ENCODE measurements around the gene TMEM8B.

Gene TMEM8B

DNA sequence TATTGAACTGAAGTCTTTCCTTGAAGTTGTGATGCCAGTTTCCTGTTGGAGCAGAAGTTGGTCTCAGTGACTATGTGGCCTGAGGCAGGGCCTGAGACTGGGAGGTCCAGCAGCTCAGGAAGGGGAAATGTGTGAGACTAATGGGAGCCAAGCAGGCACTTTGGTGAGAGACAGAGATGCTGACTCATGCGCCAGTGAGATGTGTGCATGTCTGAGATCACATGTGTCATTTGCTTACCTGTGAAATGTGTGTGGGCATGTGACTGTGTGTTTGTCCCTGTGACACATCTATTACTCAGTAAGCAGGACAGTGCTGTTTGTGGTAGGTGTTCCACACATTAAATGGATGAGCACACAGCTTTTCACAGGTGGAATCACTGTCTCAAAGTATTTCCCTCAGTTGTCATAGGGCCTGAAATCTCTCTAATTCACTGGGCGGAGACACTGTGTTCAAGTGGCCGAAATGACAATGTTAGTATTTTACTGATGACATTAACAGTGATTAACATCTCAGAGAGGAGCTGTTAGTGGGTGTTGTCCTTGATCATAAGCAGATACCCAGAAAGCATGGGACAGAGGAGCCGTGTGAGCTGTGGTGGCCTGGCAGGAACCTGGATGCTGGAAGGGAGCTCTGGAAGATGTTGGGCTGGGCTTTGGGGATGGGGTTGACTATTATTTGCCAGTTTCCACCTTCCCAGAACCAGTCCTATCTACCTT is 30.2 kb upstream of the TMEM8B start:
- H3K79me1 ChIP-seq (ENCODE audit: low read length) = peaks cover 2% of the 10 kb centered on the region
- no peak overlapping the region for H2AK5ac ChIP-seq (ENCODE audit: low read length)
- DNase-seq = peak; percentile 34 to 48
- H3K79me2 ChIP-seq (ENCODE audit: control insufficient read depth, insufficient read depth, low read length, poor library complexity) = no peaks in the 10 kb centered on the region
- H3K27ac ChIP-seq (ENCODE audit: low read depth, low read length) = peak overlapping the region; percentile 7
- H3K4me2 ChIP-seq (ENCODE audit: low read length) = peak overlapping the region; percentile 8
- no peak overlapping the region for H3K9ac ChIP-seq (ENCODE audit: low read length)
- peaks cover 3% of the 10 kb centered on the region in 2 experiments for H3K36me3 ChIP-seq (ENCODE audit: control insufficient read depth in 1 of 2, insufficient read depth in 2 of 2, low read length in 2 of 2)
- H4K12ac ChIP-seq (ENCODE audit: low read depth, low read length) = no peak overlapping the region
- H3K14ac ChIP-seq (ENCODE audit: low read length) = no peak overlapping the region
- WGBS (ENCODE audit: extremely low coverage, insufficient coverage, insufficient read length) = no CpG with 5 or more reads among the region's 4 CpGs
- H3K4me3 ChIP-seq (ENCODE audit: low read depth, low read length) = no peak overlapping the region
- peak overlapping the region; percentile 1 for H2BK120ac ChIP-seq (ENCODE audit: insufficient read depth, low read length, poor library complexity)
- no peak overlapping the region for H4K91ac ChIP-seq (ENCODE audit: low read depth, low read length)
- no peak overlapping the region for H2BK5ac ChIP-seq (ENCODE audit: low read depth, low read length, poor library complexity)
- H2BK12ac ChIP-seq (ENCODE audit: low read length) = no peak overlapping the region
- no peak overlapping the region for H3K4ac ChIP-seq (ENCODE audit: low read depth, low read length)
- no peak overlapping the region for H2AFZ ChIP-seq (ENCODE audit: insufficient read depth, low read length, poor library complexity)
- H4K8ac ChIP-seq (ENCODE audit: low read depth, low read length) = no peak overlapping the region
- no peaks in the 10 kb centered on the region for H3K27me3 ChIP-seq (ENCODE audit: insufficient read depth, low read length)
- peaks cover 2% of the 10 kb centered on the region for H3K9me3 ChIP-seq (ENCODE audit: insufficient read depth, low read depth, low read length)
- H3K4me1 ChIP-seq (ENCODE audit: control insufficient read depth in 1 of 2, insufficient read depth in 2 of 2, low read length in 2 of 2) = peaks cover 15 to 25% of the 10 kb centered on the region in 2 experiments
- H3K23ac ChIP-seq (ENCODE audit: low read length) = no peak overlapping the region
- no peak overlapping the region for H3K18ac ChIP-seq (ENCODE audit: low read length)

DNA sequence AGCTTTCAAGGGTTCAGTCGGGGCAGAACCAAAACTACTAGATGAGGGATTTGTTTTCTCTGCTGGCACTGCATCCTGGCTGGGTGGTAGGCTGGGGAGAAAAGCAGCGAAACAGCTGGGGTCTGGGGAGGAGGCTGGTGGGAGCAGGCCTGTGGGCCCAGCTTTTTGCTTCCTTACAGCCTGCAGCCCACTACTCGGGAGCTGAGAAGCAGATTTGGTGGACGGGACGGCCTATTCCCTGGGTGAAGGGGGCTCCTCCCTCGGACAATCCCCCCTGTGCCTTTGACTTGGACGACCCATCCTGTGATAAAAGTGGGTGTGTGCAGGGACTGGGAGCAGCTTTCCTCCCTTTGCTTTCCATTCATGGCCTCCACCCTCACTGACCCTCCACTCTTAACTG is 28.5 kb upstream of the TMEM8B start:
- H3K79me2 ChIP-seq (ENCODE audit: control insufficient read depth, insufficient read depth, low read length, poor library complexity) = no peaks in the 10 kb centered on the region
- peaks cover 5 to 6% of the 10 kb centered on the region in 2 experiments for H3K36me3 ChIP-seq (ENCODE audit: control insufficient read depth in 1 of 2, insufficient read depth in 2 of 2, low read length in 2 of 2)
- H4K8ac ChIP-seq (ENCODE audit: low read depth, low read length) = no peak overlapping the region
- H3K9me3 ChIP-seq (ENCODE audit: insufficient read depth, low read depth, low read length) = peaks cover 2% of the 10 kb centered on the region
- no peak overlapping the region for H3K4me3 ChIP-seq (ENCODE audit: low read depth, low read length)
- no peaks in the 10 kb centered on the region for H3K27me3 ChIP-seq (ENCODE audit: insufficient read depth, low read length)
- H2BK120ac ChIP-seq (ENCODE audit: insufficient read depth, low read length, poor library complexity) = no peak overlapping the region
- H3K27ac ChIP-seq (ENCODE audit: low read depth, low read length) = no peak overlapping the region
- WGBS (ENCODE audit: extremely low coverage, insufficient coverage, insufficient read length) = no CpG with 5 or more reads among the region's 7 CpGs
- H4K91ac ChIP-seq (ENCODE audit: low read depth, low read length) = peak overlapping the region; percentile 45
- H3K23ac ChIP-seq (ENCODE audit: low read length) = no peak overlapping the region
- no peak for DNase-seq
- no peak overlapping the region for H3K4ac ChIP-seq (ENCODE audit: low read depth, low read length)
- H3K18ac ChIP-seq (ENCODE audit: low read length) = no peak overlapping the region
- peaks cover 15 to 23% of the 10 kb centered on the region in 2 experiments for H3K4me1 ChIP-seq (ENCODE audit: control insufficient read depth in 1 of 2, insufficient read depth in 2 of 2, low read length in 2 of 2)
- peak overlapping the region; percentile 25 for H2BK12ac ChIP-seq (ENCODE audit: low read length)
- no peak overlapping the region for H3K14ac ChIP-seq (ENCODE audit: low read length)
- no peak overlapping the region for H4K12ac ChIP-seq (ENCODE audit: low read depth, low read length)
- no peak overlapping the region for H2BK5ac ChIP-seq (ENCODE audit: low read depth, low read length, poor library complexity)
- no peak overlapping the region for H2AK5ac ChIP-seq (ENCODE audit: low read length)
- no peak overlapping the region for H3K4me2 ChIP-seq (ENCODE audit: low read length)
- no peak overlapping the region for H3K9ac ChIP-seq (ENCODE audit: low read length)
- H2AFZ ChIP-seq (ENCODE audit: insufficient read depth, low read length, poor library complexity) = no peak overlapping the region
- H3K79me1 ChIP-seq (ENCODE audit: low read length) = peaks cover 2% of the 10 kb centered on the region

GRCh38 chr9:35801328-35802128 is 27.5 kb upstream of the TMEM8B start:
- peak in 1 of 2 donors; percentile 25 for DNase-seq
- Histone ChIP-seq H2BK5ac (ENCODE audit: low read depth, low read length, poor library complexity) (no peak overlapping the region), H3K23ac (ENCODE audit: low read length) (no peak overlapping the region), H4K91ac (ENCODE audit: low read depth, low read length) (no peak overlapping the region), H2BK12ac (ENCODE audit: low read length) (no peak overlapping the region), H3K4me2 (ENCODE audit: low read length) (no peak overlapping the region), H3K4me3 (ENCODE audit: low read depth, low read length) (no peak overlapping the region), H4K12ac (ENCODE audit: low read depth, low read length) (no peak overlapping the region), H3K9ac (ENCODE audit: low read length) (no peak overlapping the region), H3K79me1 (ENCODE audit: low read length) (peaks cover 2% of the 10 kb centered on the region), H2AFZ (ENCODE audit: insufficient read depth, low read length, poor library complexity) (no peak overlapping the region), H3K79me2 (ENCODE audit: control insufficient read depth, insufficient read depth, low read length, poor library complexity) (no peaks in the 10 kb centered on the region), H3K36me3 (ENCODE audit: control insufficient read depth in 1 of 2, insufficient read depth in 2 of 2, low read length in 2 of 2) (peaks cover 11 to 15% of the 10 kb centered on the region in 2 experiments), H2AK5ac (ENCODE audit: low read length) (no peak overlapping the region), H3K9me3 (ENCODE audit: insufficient read depth, low read depth, low read length) (peaks cover 2% of the 10 kb centered on the region), H2BK120ac (ENCODE audit: insufficient read depth, low read length, poor library complexity) (no peak overlapping the region), H3K18ac (ENCODE audit: low read length) (no peak overlapping the region), H3K27me3 (ENCODE audit: insufficient read depth, low read length) (no peaks in the 10 kb centered on the region), H4K8ac (ENCODE audit: low read depth, low read length) (no peak overlapping the region), H3K27ac (ENCODE audit: low read depth, low read length) (no peak overlapping the region), H3K14ac (ENCODE audit: low read length) (no peak overlapping the region), H3K4ac (ENCODE audit: low read depth, low read length) (no peak overlapping the region), H3K4me1 (ENCODE audit: control insufficient read depth in 1 of 2, insufficient read depth in 2 of 2, low read length in 2 of 2) (peaks cover 15 to 23% of the 10 kb centered on the region in 2 experiments)
- no CpG with 5 or more reads among the region's 13 CpGs for WGBS (ENCODE audit: extremely low coverage, insufficient coverage, insufficient read length)

GRCh38 chr9:35806101-35806500 is 22.9 kb upstream of the TMEM8B start:
- H3K4ac ChIP-seq (ENCODE audit: low read depth, low read length) = no peak overlapping the region
- no peaks in the 10 kb centered on the region for H3K9me3 ChIP-seq (ENCODE audit: insufficient read depth, low read depth, low read length)
- H3K79me2 ChIP-seq (ENCODE audit: control insufficient read depth, insufficient read depth, low read length, poor library complexity) = no peaks in the 10 kb centered on the region
- no peak overlapping the region for H2BK5ac ChIP-seq (ENCODE audit: low read depth, low read length, poor library complexity)
- no peak overlapping the region for H3K23ac ChIP-seq (ENCODE audit: low read length)
- H2AFZ ChIP-seq (ENCODE audit: insufficient read depth, low read length, poor library complexity) = no peak overlapping the region
- no peak overlapping the region for H4K8ac ChIP-seq (ENCODE audit: low read depth, low read length)
- WGBS (ENCODE audit: extremely low coverage, insufficient coverage, insufficient read length) = no CpG with 5 or more reads among the region's 8 CpGs
- H3K4me3 ChIP-seq (ENCODE audit: low read depth, low read length) = no peak overlapping the region
- no peak overlapping the region for H3K14ac ChIP-seq (ENCODE audit: low read length)
- H2BK12ac ChIP-seq (ENCODE audit: low read length) = no peak overlapping the region
- H2AK5ac ChIP-seq (ENCODE audit: low read length) = no peak overlapping the region
- H4K91ac ChIP-seq (ENCODE audit: low read depth, low read length) = no peak overlapping the region
- no peak overlapping the region for H2BK120ac ChIP-seq (ENCODE audit: insufficient read depth, low read length, poor library complexity)
- no peak overlapping the region for H3K4me2 ChIP-seq (ENCODE audit: low read length)
- H3K36me3 ChIP-seq (ENCODE audit: control insufficient read depth in 1 of 2, insufficient read depth in 2 of 2, low read length in 2 of 2) = peaks cover 13 to 21% of the 10 kb centered on the region in 2 experiments
- no peak overlapping the region for H3K18ac ChIP-seq (ENCODE audit: low read length)
- no peak overlapping the region for H4K12ac ChIP-seq (ENCODE audit: low read depth, low read length)
- no peak for DNase-seq
- no peaks in the 10 kb centered on the region for H3K27me3 ChIP-seq (ENCODE audit: insufficient read depth, low read length)
- peaks cover 5 to 7% of the 10 kb centered on the region in 2 experiments for H3K4me1 ChIP-seq (ENCODE audit: control insufficient read depth in 1 of 2, insufficient read depth in 2 of 2, low read length in 2 of 2)
- no peak overlapping the region for H3K27ac ChIP-seq (ENCODE audit: low read depth, low read length)
- no peak overlapping the region for H3K9ac ChIP-seq (ENCODE audit: low read length)
- H3K79me1 ChIP-seq (ENCODE audit: low read length) = no peaks in the 10 kb centered on the region

Data from trophoblast cell (in vitro differentiated cells and primary cell).